Large intestine (tissue), 3 donors: ENCODE measurements around the gene SNRNP35. TPM values are rescaled to one million over a fixed set of nuclear protein-coding genes. Genes with fewer than 3 reads are reported as not detected.
"Not testable (repeated sequence)": the region's sequence is repeated elsewhere in the genome, so short reads cannot be mapped to it uniquely, and the experiment has no call there.

Experiments used
- DNase-seq, 2 donors: peaks; one replicate each; pipeline versions ENCODE4 v3.0.0 to v3.0.0-alpha.2; 2013
- H3K27ac ChIP-seq: one replicate; pipeline ENCODE4 v1.5.1; 2013; ENCODE audit warnings: low read length
- H3K27me3 ChIP-seq: 2 replicates; pipeline ENCODE4 v1.6.1; 2013; ENCODE audit warnings: low read length; ENCODE audit not compliant: control insufficient read depth, insufficient read depth
- H3K36me3 ChIP-seq: 2 replicates; pipeline ENCODE4 v1.6.1; 2013; ENCODE audit warnings: low read length; ENCODE audit not compliant: control insufficient read depth, insufficient read depth
- H3K4me1 ChIP-seq: one replicate; pipeline ENCODE4 v1.6.1; 2013; ENCODE audit warnings: low read length; ENCODE audit not compliant: control insufficient read depth, insufficient read depth
- H3K4me3 ChIP-seq: one replicate; pipeline ENCODE4 v1.5.1; 2013; ENCODE audit warnings: low read length
- H3K9me3 ChIP-seq: one replicate; pipeline ENCODE4 v1.6.1; 2013; ENCODE audit warnings: mild to moderate bottlenecking, low read depth, low read length, moderate library complexity; ENCODE audit not compliant: control insufficient read depth
- WGBS: methylation state at CpG from one replicate; pipeline ENCODE4 v1.1.5; 2013; ENCODE audit warnings: low lambda C conversion rate; ENCODE audit not compliant: insufficient coverage; 5-methylcytosine and 5-hydroxymethylcytosine counted together
- polyA plus RNA-seq: library from polyadenylated mRNA; unstranded; fragments of 120-200 nt; gene quantifications from one replicate; pipeline ENCODE4 v1.2.1, GENCODE V29; 2013

The SNRNP35 gene
- polyA plus RNA-seq, 1 donor: 31.0 TPM

DNA sequence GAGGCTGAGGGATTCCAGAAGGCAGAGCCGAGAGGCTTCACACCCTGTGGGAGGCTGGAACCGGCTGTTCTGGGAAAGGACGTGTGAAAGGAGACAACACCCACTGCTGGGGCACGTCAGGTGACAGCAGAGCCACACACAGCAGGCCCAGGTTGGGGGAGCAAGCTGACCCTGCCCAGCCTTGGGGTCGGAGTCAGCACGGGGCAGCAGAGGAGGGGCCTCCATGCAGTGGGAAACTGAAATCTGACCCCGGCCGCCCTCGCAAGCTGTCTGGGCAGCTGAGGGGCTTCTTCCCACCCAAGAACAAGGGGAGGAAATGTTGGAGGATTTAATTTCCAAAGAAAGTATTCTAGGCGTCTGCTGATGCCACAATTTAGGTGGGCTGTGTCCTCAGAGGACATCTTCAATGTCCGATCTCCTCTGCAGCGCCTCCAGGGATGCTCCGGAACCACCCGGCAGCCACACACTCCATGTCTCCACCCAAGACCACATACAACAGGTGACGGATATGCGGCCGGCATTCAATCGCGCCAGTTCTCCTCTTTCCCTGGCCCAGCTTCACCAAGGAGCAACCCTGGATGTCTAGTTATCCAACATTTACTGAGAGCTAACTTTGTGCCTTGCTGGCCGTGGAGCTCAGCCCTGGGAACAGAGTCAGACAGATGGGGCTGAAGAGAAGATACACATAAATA, 30.7 kb downstream of the SNRNP35 start:
- no peak for DNase-seq
- Histone ChIP-seq H3K9me3 (no peaks in the 10 kb centered on the region), H3K36me3 (peaks cover 5% of the 10 kb centered on the region), H3K4me1 (no peaks in the 10 kb centered on the region), H3K27ac (no peak overlapping the region), H3K27me3 (no peaks in the 10 kb centered on the region), H3K4me3 (no peak overlapping the region)
- 100% methylated on average over 1 of the region's 20 CpGs for WGBS

DNA sequence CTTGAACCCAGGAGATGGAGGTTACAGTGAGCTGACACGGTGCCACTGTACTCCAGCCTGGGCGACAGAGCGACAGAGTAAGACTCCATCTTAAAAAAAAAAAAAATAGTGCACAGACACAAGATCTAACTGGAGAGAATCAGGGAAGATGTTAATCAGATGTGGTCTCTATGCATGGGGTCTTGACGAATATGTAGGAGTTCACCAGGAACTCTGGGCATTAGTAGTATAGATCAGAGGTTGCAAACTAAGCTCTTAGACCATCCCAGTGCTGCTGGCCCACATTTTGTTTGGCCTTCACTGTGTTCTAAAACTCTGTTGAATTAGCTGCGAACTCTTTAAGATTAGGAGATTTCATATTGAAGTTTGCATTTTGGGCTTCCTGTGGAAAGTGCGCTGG, 31.6 kb downstream of the SNRNP35 start:
- Histone ChIP-seq H3K4me3 (no peak overlapping the region), H3K9me3 (no peaks in the 10 kb centered on the region), H3K27me3 (no peaks in the 10 kb centered on the region), H3K4me1 (no peaks in the 10 kb centered on the region), H3K27ac (no peak overlapping the region), H3K36me3 (no peaks in the 10 kb centered on the region)
- DNase-seq: no peak
- no CpG with 5 or more reads among the region's 6 CpGs for WGBS

DNA sequence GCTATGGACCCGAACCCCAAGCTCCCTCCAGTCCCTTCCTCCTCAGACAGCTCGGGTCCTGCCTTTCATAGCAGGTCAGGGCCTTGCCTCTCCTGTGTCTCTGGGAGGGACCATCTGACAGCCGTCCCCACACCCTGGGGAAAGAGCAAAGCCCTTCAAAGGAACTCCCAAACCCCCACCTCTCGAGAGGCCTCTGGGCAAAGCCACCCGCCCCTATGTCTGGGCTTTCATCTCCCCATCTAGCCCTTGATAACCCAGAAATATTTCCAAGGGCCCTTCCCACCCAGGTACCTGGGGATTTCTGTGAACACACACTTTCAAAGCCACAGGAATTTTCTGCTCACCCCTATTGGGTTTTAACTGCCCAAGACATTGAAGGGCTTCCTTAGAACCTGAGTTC, 32.1 kb downstream of the SNRNP35 start:
- no CpG with 5 or more reads among the region's 5 CpGs for WGBS
- H3K4me1 ChIP-seq: no peaks in the 10 kb centered on the region
- DNase-seq: no peak
- no peak overlapping the region for H3K27ac ChIP-seq
- no peak overlapping the region for H3K4me3 ChIP-seq
- H3K27me3 ChIP-seq: no peaks in the 10 kb centered on the region
- no peaks in the 10 kb centered on the region for H3K9me3 ChIP-seq
- H3K36me3 ChIP-seq: no peaks in the 10 kb centered on the region

DNA sequence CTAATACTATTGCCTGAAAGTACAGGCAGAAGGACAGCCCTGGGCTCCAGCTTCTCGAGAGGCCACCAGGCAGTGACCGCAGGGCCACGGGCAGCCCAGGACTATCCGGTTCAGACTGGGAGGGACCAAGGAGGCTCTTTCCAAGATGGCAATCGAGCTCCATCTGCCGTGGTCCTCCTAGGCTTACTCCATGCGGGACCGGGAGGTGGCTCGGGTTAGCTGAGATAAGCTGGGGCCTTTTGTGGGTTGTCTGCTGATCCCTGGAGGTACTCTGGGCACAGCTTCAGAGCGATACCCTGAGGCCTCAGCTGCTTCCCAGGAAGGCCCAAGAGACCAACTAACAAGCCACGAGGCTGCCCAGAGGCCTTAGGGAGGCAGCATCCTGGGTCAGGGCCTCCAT, 33.1 kb downstream of the SNRNP35 start:
- H3K27ac ChIP-seq: no peak overlapping the region

DNA sequence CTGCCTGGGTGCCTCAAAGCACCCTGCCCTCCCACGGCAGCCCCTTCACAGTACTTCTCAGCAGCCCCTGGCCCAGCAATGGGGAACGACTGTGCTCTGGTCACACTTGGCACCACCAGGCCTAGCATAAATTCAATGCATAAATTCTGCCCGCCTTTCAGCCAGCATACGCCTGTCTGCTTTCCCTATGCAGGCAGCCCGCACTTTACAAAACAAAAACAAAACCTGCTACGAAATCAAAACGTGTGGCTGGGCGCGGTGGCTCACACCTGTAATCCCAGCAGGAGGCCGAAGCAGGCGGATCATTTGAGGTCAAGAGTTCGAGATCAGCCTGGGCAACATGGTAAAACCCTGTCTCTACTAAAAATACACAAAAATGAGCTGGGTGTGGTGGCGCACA, 33.5 kb downstream of the SNRNP35 start:
- Histone ChIP-seq H3K4me1 (no peaks in the 10 kb centered on the region), H3K27ac (no peak overlapping the region), H3K27me3 (no peaks in the 10 kb centered on the region), H3K36me3 (peaks cover 3% of the 10 kb centered on the region), H3K9me3 (no peaks in the 10 kb centered on the region), H3K4me3 (no peak overlapping the region)
- DNase-seq: no peak
- WGBS: 100% methylated on average over 1 of the region's 13 CpGs

More for the DNA sequence above, 33.1 kb downstream of the SNRNP35 start:
- DNase-seq: no peak
- Histone ChIP-seq H3K36me3 (no peaks in the 10 kb centered on the region), H3K27me3 (no peaks in the 10 kb centered on the region), H3K4me3 (no peak overlapping the region), H3K4me1 (no peaks in the 10 kb centered on the region), H3K9me3 (no peaks in the 10 kb centered on the region)
- WGBS: no CpG with 5 or more reads among the region's 11 CpGs

DNA sequence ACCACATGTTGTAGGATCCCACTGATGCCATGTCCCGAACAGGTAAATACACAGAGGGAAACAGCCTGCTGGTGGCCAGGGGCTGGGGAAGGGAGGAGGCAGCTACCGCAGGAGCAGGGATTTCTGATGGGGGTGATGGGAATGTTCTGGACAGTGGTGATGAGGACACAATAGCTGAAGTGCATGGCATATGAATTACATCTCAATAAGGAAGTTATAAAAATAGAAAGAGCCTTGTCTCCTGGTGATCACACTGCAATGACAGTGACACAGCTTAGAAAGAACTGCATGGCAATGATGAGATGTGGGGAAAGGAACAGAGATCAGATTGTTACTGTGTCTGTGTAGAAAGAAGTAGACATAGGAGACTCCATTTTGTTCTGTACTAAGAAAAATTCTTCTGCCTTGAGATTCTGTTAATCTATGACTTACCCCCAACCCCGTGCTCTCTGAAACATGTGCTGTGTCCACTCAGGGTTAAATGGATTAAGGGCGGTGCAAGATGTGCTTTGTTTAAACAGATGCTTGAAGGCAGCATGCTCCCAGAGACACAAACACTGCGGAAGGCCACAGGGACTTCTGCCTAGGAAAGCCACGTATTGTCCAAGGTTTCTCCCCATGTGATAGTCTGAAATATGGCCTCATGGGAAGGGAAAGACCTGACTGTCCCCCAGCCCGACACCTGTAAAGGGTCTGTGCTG, 34.5 kb downstream of the SNRNP35 start:
- DNase-seq, H3K36me3 ChIP-seq, H3K9me3 ChIP-seq, H3K4me3 ChIP-seq, H3K27ac ChIP-seq, H3K4me1 ChIP-seq, H3K27me3 ChIP-seq: not testable (repeated sequence)
- no CpG with 5 or more reads among the region's 7 CpGs for WGBS

DNA sequence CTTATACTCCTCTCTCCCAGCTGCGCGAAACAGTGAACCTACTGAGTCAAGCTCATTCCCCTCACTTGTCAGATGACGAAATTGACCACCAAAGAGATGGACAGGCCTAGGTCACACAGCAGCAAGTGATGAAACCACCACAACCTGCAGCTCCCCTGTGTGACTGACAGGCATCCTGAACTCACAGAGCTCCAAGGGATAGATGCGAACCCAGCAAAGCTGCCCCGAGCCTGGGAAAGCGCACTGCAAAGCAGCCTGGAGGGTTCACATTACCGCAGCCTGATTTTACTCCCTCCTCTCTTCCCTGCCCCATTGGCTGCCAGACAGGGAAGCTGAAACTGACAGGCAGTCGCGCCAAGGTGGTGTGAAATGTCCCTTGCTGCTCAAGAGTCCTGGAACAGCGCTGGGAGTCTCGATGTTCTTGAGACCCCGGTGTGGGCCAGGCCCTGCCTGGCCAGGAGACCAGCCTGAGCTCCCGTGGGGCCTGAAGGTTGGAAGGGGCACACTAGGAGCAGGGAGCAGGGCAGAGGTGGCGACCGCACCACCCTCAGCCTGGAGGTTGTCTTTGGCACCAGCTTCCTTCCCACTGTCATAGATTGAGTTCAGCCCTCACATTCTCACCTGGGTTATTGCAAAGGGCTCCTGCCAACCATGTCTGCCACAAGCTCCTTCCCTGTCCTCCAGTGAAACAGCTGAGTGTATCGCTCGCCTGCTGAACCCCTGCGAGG, 36.3 kb downstream of the SNRNP35 start:
- H3K9me3 ChIP-seq: no peaks in the 10 kb centered on the region

DNA sequence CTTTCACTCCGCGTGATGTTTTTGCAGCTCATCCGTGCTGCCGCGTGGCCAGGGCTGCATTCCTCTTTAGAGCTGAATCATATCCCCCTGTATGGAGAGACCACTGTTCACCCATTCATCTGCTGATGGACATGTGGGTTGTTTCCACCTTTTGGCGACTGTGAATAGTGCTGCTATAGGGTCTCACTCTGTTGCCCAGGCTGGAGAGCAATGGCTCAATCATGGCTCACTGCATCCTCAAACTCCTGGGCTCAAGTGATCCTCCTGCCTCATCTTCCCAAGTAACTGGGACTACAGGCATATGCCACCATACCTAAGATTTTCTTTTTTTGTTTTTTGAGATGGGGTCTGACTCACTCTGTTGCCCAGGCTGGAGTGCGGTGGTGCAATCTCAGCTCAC, 39.1 kb downstream of the SNRNP35 start:
- no peaks in the 10 kb centered on the region for H3K27me3 ChIP-seq
- no peak overlapping the region for H3K27ac ChIP-seq
- WGBS: no CpG with 5 or more reads among the region's 7 CpGs
- no peak for DNase-seq
- no peaks in the 10 kb centered on the region for H3K4me1 ChIP-seq
- H3K4me3 ChIP-seq: no peak overlapping the region
- peaks cover 12% of the 10 kb centered on the region for H3K36me3 ChIP-seq
- H3K9me3 ChIP-seq: no peaks in the 10 kb centered on the region

More for the DNA sequence above, 36.3 kb downstream of the SNRNP35 start:
- DNase-seq: no peak
- Histone ChIP-seq H3K4me1 (no peaks in the 10 kb centered on the region), H3K27me3 (no peaks in the 10 kb centered on the region), H3K36me3 (peaks cover 12% of the 10 kb centered on the region), H3K27ac (no peak overlapping the region), H3K4me3 (no peak overlapping the region)
- no CpG with 5 or more reads among the region's 18 CpGs for WGBS

DNA sequence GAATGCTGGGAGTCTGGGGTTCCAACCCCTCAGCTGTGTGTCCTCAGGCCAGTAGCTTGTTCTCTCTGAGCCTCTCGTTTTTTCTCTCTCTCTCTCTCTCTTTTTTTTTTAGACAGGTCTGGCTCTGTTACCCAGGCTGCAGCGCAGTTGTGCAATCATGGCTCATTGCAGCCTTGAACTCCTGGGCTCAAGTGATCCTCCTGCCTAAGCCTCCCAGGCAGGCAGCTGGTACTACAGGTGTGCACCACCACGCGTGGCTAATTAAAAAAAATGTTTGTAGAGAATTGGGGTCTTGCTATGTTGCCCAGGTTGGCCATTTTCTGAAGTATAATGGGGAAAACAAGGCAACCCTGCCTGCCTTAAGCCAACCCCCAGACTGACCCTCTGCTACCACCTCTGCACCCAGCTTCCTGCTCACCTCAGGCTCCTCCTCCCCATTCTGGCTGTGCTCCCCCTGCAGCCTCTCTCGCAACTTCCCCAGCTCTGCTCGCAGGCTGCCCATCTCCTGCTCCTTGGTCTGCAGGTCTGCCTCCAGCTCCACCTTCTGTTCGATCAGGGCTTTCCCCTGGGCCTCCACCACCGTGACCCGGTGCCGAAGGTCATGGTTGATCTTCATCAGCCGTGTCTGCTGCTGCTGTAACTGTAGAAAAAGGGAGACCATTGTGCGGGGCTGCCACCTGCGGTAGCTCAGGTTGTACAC, 40.3 kb downstream of the SNRNP35 start:
- no peaks in the 10 kb centered on the region for H3K27me3 ChIP-seq
- DNase-seq: no peak
- H3K4me3 ChIP-seq: no peak overlapping the region
- H3K27ac ChIP-seq: no peak overlapping the region
- no peaks in the 10 kb centered on the region for H3K4me1 ChIP-seq
- H3K9me3 ChIP-seq: no peaks in the 10 kb centered on the region
- peaks cover 12% of the 10 kb centered on the region for H3K36me3 ChIP-seq
- WGBS: no CpG with 5 or more reads among the region's 13 CpGs

DNA sequence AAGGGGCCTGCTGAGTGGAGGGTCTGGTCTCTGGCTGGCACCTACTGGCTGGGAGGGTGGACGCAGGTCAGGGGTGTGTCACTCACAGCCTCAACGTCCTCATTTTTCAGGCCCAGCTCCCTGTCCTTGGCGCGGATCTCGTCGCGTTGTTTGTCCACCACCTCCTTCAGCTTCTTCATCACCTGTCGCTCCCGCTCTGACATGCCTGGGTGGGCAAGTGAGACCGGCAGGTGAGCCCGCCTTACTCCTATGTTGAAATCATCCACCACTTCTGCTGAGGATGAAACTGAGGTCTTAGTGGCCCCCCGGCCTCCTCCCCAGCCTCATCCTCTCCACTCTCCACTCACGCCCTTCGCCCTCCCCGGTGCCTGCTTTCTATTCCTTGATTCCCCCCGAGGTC, 41.4 kb downstream of the SNRNP35 start:
- Histone ChIP-seq H3K36me3 (peaks cover 12% of the 10 kb centered on the region), H3K4me3 (no peak overlapping the region), H3K9me3 (no peaks in the 10 kb centered on the region), H3K27me3 (no peaks in the 10 kb centered on the region), H3K27ac (no peak overlapping the region), H3K4me1 (no peaks in the 10 kb centered on the region)
- 80% methylated on average over 3 of the region's 16 CpGs for WGBS
- DNase-seq: no peak
